HepG2 (cell line): ENCODE measurements around the gene NEURL2. TPM values are rescaled to one million over a fixed set of nuclear protein-coding genes. Genes with fewer than 3 reads are reported as not detected.

ENCODE experiments used
- CENPT ChIP-seq: sonication (generic); formaldehyde crosslinking; IDR thresholded peaks from 2 replicates; pipeline ENCODE4 v1.8.0; 2022; ENCODE audit warnings: low read depth, mild to moderate bottlenecking, moderate library complexity, missing genetic modification reagents
- ERF ChIP-seq: IDR thresholded peaks from 2 replicates; pipeline ENCODE4 v1.6.1; 2018; ENCODE audit warnings: missing biosample characterization, missing genetic modification reagents
- HOXA3 ChIP-seq: sonication (generic); formaldehyde crosslinking; IDR thresholded peaks from 2 replicates; pipeline ENCODE4 v1.5.0; 2020; ENCODE audit warnings: missing genetic modification reagents
- KDM5B ChIP-seq: sonication (generic); formaldehyde crosslinking; IDR thresholded peaks from 2 replicates; pipeline ENCODE4 v1.4.0; 2020; ENCODE audit warnings: missing genetic modification reagents, mild to moderate bottlenecking, borderline replicate concordance
- NFKBIZ ChIP-seq: IDR thresholded peaks from 2 replicates; pipeline ENCODE4 v1.6.1; 2018; ENCODE audit warnings: missing genetic modification reagents, missing compliant biosample characterization
- PBX3 ChIP-seq: sonication (generic); formaldehyde crosslinking; IDR thresholded peaks from 2 replicates; pipeline ENCODE4 v1.8.1; 2023; ENCODE audit warnings: missing genetic modification reagents, inconsistent platforms, borderline replicate concordance
- PPARG ChIP-seq: conservative IDR thresholded peaks from 2 replicates; pipeline ENCODE4 v1.6.1; 2016; ENCODE audit warnings: missing biosample characterization, missing genetic modification reagents
- PRPF4 ChIP-seq: fragments of 200-400 bp; formaldehyde crosslinking; IDR thresholded peaks from 2 replicates; pipeline ENCODE4 v1.6.1; 2016; ENCODE audit warnings: low read length, low read depth; ENCODE audit not compliant: poor library complexity, severe bottlenecking
- RBFOX2 ChIP-seq: fragments of 200-400 bp; formaldehyde crosslinking; IDR thresholded peaks from 2 replicates; pipeline ENCODE4 v1.6.1; 2017; ENCODE audit warnings: low read depth, mild to moderate bottlenecking, low read length
- TARDBP ChIP-seq: sonication (generic); formaldehyde crosslinking; IDR thresholded peaks from 2 replicates; pipeline ENCODE4 v1.8.0; 2022; ENCODE audit warnings: mild to moderate bottlenecking, missing genetic modification reagents
- TBX2 ChIP-seq: sonication (generic); formaldehyde crosslinking; IDR thresholded peaks from 2 replicates; pipeline ENCODE4 v1.5.0; 2020; ENCODE audit warnings: missing genetic modification reagents, mild to moderate bottlenecking, borderline replicate concordance
- TFDP2 ChIP-seq: sonication (generic); formaldehyde crosslinking; IDR thresholded peaks from 2 replicates; pipeline ENCODE4 v1.4.0; 2020; ENCODE audit warnings: missing genetic modification reagents
- ZNF503 ChIP-seq: sonication (generic); formaldehyde crosslinking; IDR thresholded peaks from 2 replicates; pipeline ENCODE4 v1.4.0; 2020; ENCODE audit warnings: missing genetic modification reagents
- ZNF556 ChIP-seq: sonication (generic); formaldehyde crosslinking; IDR thresholded peaks from 2 replicates; pipeline ENCODE4 v1.4.0; 2020; ENCODE audit warnings: mild to moderate bottlenecking, missing genetic modification reagents, borderline replicate concordance
- ZNF644 ChIP-seq: IDR thresholded peaks from 2 replicates; pipeline ENCODE4 v1.6.1; 2016; ENCODE audit warnings: low read depth
- ZNF687 ChIP-seq: sonication (generic); formaldehyde crosslinking; IDR thresholded peaks from 2 replicates; pipeline ENCODE4 v1.5.1; 2020; ENCODE audit warnings: mild to moderate bottlenecking, missing genetic modification reagents, moderate library complexity
- ZNF740 ChIP-seq: sonication (generic); formaldehyde crosslinking; IDR thresholded peaks from 2 replicates; pipeline ENCODE4 v1.4.0; 2020; ENCODE audit warnings: missing genetic modification reagents
- ZNF776 ChIP-seq: sonication (generic); formaldehyde crosslinking; IDR thresholded peaks from 2 replicates; pipeline ENCODE4 v1.4.0; 2020; ENCODE audit warnings: mild to moderate bottlenecking, missing genetic modification reagents
- ZNF891 ChIP-seq: sonication (generic); formaldehyde crosslinking; IDR thresholded peaks from 2 replicates; pipeline ENCODE4 v1.5.0; 2020; ENCODE audit warnings: mild to moderate bottlenecking, missing genetic modification reagents
- polyA plus RNA-seq, 8 experiments: library from polyadenylated mRNA; depleted of rRNA in 3 of 8; stranded (reverse) in 7 of 8; unstranded in 1 of 8; fragments of >200 nt; fragmentation: Illumina TruSeq in 4 of 8; extraction: Trizol in 4 of 8; gene quantifications; 2 replicates each; pipeline versions ENCODE4 v1.2.1 to v1.2.3, GENCODE V29; 2011 to 2016; ENCODE audit warnings: low read depth in 4 of 8, missing spikeins in 1 of 8, mixed read lengths in 1 of 8; ENCODE audit not compliant: insufficient read depth in 1 of 8
- total RNA-seq, 5 experiments: library from RNA; depleted of rRNA; stranded (reverse); fragments of >200 nt; fragmentation: Illumina TruSeq; extraction: Trizol; gene quantifications; 2 replicates each; pipeline ENCODE4 v1.2.3, GENCODE V29; 2016; ENCODE audit warnings: low read depth in 1 of 5

The NEURL2 gene
- total and polyA plus RNA-seq, 2 of the 13 experiments (the other 11 are each of a cell fraction or from before 2014, with no cell fraction given), result 7.2 to 9.7 TPM

- TF ChIP-seq TFDP2 (CRISPR knock-in tag) (0 out of 2 replicates have a peak, but pooled peaks have one; percentile 36), ZNF556 (CRISPR knock-in tag) (0 out of 2 replicates have a peak, but pooled peaks have one; percentile 54), ZNF503 (CRISPR knock-in tag) (peak; percentile 69; the same call in 1 of the 2 replicates), ZNF644 (CRISPR knock-in tag) (0 out of 2 replicates have a peak, but pooled peaks have one; percentile 31), ZNF891 (CRISPR knock-in tag) (peak; percentile 8; the same call in 1 of the 2 replicates), NFKBIZ (no peak), ERF (CRISPR knock-in tag) (peak; percentile 35; the same call in 1 of the 2 replicates), ZNF687 (peak; percentile 75), TBX2 (peak; percentile 49), CENPT (CRISPR knock-in tag) (no peak), KDM5B (CRISPR knock-in tag) (peak; percentile 62; the same call in 1 of the 2 replicates), HOXA3 (peak; percentile 67), RBFOX2 (0 out of 2 replicates have a peak, but pooled peaks have one; percentile 1), PBX3 (no peak), ZNF740 (CRISPR knock-in tag) (no peak), PPARG (CRISPR knock-in tag) (peak; percentile 96), TARDBP (CRISPR knock-in tag) (peak; percentile 66; the same call in 1 of the 2 replicates), ZNF776 (0 out of 2 replicates have a peak, but pooled peaks have one; percentile 20), PRPF4 (peak; percentile 11)
Measured at GRCh38 chr20:45909817-45910669, 19.0 kb upstream of the NEURL2 start (continued).
